GM12878 (cell line): ENCODE data around the gene MYBBP1A.

Experiments used
- E2F8 ChIP-seq: fragments of 450-650 bp; IDR thresholded peaks from 2 replicates; pipeline ENCODE4 v1.6.1; 2018; ENCODE audit warnings: mild to moderate bottlenecking, low read depth, moderate library complexity; ENCODE audit not compliant: partially characterized antibody
- HDGF ChIP-seq: fragments of 450-650 bp; IDR thresholded peaks from 2 replicates; pipeline ENCODE4 v1.6.1; 2016; ENCODE audit warnings: antibody characterized with exemption
- SIX5 ChIP-seq: IDR thresholded peaks from 2 replicates; pipeline ENCODE4 v1.6.1; 2011; ENCODE audit warnings: mild to moderate bottlenecking, low read depth, low read length, moderate library complexity; ENCODE audit not compliant: severe bottlenecking
- ZNF274 ChIP-seq: IDR thresholded peaks from one replicate; pipeline ENCODE4 v1.8.0; 2011; ENCODE audit not compliant: insufficient read length, insufficient read depth
- TF ChIP-seq, protein P1 (sequence below): fragments of 450-650 bp; IDR thresholded peaks from 2 replicates; pipeline ENCODE4 v1.6.1; 2017; ENCODE audit warnings: mild to moderate bottlenecking

DNA sequence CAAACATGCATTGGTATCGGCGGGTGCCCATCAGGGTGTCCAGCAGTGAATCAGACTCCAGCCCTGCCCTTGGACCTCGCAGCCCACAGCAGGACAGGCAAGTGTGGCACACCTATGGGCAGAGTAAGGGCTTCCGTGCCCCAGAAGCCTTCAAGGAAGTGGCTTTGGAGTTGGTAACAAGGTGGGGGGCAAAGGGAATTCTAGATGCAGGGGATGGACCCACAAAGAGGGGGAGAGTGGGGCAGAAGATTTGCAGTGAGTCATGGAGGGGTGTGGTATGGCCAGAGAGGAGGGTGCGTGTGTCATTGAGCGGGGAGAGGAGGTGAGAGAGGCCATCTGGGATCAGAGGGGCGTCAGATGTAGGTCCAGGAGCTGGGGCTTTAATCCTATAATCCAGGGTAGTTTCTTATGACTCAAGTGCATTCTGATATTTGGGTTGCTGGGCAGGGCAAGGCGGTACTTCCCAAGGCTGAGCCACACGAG, 65.0 kb downstream of the MYBBP1A start:
- TF ChIP-seq HDGF: no peak
- no peak for TF ChIP-seq SIX5
- TF ChIP-seq, protein P1, sequence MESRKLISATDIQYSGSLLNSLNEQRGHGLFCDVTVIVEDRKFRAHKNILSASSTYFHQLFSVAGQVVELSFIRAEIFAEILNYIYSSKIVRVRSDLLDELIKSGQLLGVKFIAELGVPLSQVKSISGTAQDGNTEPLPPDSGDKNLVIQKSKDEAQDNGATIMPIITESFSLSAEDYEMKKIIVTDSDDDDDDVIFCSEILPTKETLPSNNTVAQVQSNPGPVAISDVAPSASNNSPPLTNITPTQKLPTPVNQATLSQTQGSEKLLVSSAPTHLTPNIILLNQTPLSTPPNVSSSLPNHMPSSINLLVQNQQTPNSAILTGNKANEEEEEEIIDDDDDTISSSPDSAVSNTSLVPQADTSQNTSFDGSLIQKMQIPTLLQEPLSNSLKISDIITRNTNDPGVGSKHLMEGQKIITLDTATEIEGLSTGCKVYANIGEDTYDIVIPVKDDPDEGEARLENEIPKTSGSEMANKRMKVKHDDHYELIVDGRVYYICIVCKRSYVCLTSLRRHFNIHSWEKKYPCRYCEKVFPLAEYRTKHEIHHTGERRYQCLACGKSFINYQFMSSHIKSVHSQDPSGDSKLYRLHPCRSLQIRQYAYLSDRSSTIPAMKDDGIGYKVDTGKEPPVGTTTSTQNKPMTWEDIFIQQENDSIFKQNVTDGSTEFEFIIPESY: no peak
- TF ChIP-seq E2F8: no peak
- no peak for TF ChIP-seq ZNF274
